Liver (tissue), 9 donors: ENCODE measurements around the gene DAO. TPM values are rescaled to one million over a fixed set of nuclear protein-coding genes. Genes with fewer than 3 reads are reported as not detected.

ENCODE experiments used
- DNase-seq: peaks from one replicate; pipeline ENCODE4 v3.0.0-alpha.2; 2017; ENCODE audit warnings: low spot score
- H3K27ac ChIP-seq, 2 donors: one replicate each; pipeline ENCODE4 v1.7.0; 2013; ENCODE audit warnings: inconsistent platforms in 2 of 2, low read length in 2 of 2, control low read depth in 1 of 2, low read depth in 1 of 2, mild to moderate bottlenecking in 1 of 2
- H3K27me3 ChIP-seq, 4 donors: one replicate each; pipeline versions ENCODE4 v1.6.1 to v1.7.0; 2013; ENCODE audit warnings: low read length in 3 of 4, inconsistent platforms in 1 of 4, mild to moderate bottlenecking in 1 of 4, moderate library complexity in 1 of 4; ENCODE audit not compliant: control insufficient read depth in 4 of 4, insufficient read depth in 4 of 4
- H3K36me3 ChIP-seq, 4 donors: one replicate each; pipeline versions ENCODE4 v1.6.1 to v1.7.0; 2013; ENCODE audit warnings: low read length in 3 of 4, mild to moderate bottlenecking in 3 of 4, low read depth in 1 of 4, moderate library complexity in 1 of 4; ENCODE audit not compliant: control insufficient read depth in 4 of 4, insufficient read depth in 3 of 4
- H3K4me1 ChIP-seq, 4 donors: one replicate each; pipeline versions ENCODE4 v1.6.1 to v1.7.0; 2013; ENCODE audit warnings: low read length in 3 of 4, mild to moderate bottlenecking in 3 of 4, moderate library complexity in 1 of 4; ENCODE audit not compliant: control insufficient read depth in 4 of 4, insufficient read depth in 4 of 4
- H3K4me3 ChIP-seq, 3 donors: one replicate each; pipeline versions ENCODE4 v1.6.1 to v1.7.0; 2013; ENCODE audit warnings: low read length in 3 of 3, control low read depth in 1 of 3, low read depth in 1 of 3, mild to moderate bottlenecking in 1 of 3
- H3K9ac ChIP-seq, 2 donors: one replicate each; pipeline ENCODE4 v1.7.0; 2013; ENCODE audit warnings: low read length in 2 of 2, mild to moderate bottlenecking in 2 of 2, moderate library complexity in 2 of 2, control low read depth in 1 of 2, low read depth in 1 of 2
- H3K9me3 ChIP-seq, 4 donors: one replicate each; pipeline versions ENCODE4 v1.6.1 to v1.7.0; 2013; ENCODE audit warnings: low read length in 3 of 4; ENCODE audit not compliant: control insufficient read depth in 4 of 4
- ATF3 ChIP-seq: IDR thresholded peaks from 2 replicates; pipeline ENCODE4 v1.6.1; 2016; ENCODE audit warnings: antibody characterized with exemption
- CTCF ChIP-seq: fragments of 150-350 bp; IDR thresholded peaks from 2 replicates; pipeline ENCODE4 v1.5.1; 2017; ENCODE audit warnings: improper control_type of control experiment, low read depth, low read length; ENCODE audit not compliant: missing input control
- EGR1 ChIP-seq, 2 donors: IDR thresholded peaks; 2 replicates each; pipeline ENCODE4 v1.6.1; 2016 to 2018; ENCODE audit warnings: antibody characterized with exemption in 2 of 2, low read depth in 2 of 2
- FOXA1 ChIP-seq: IDR thresholded peaks from 2 replicates; pipeline ENCODE4 v1.6.1; 2016; ENCODE audit warnings: antibody characterized with exemption
- FOXA2 ChIP-seq: IDR thresholded peaks from 2 replicates; pipeline ENCODE4 v1.6.1; 2016; ENCODE audit warnings: antibody characterized with exemption
- GABPA ChIP-seq, 2 donors: IDR thresholded peaks in 1 of 2; conservative IDR thresholded peaks in 1 of 2; 2 replicates each; pipeline ENCODE4 v1.6.1; 2016; ENCODE audit warnings: antibody characterized with exemption in 2 of 2, mild to moderate bottlenecking in 1 of 2, moderate library complexity in 1 of 2
- HNF4A ChIP-seq, 2 donors: conservative IDR thresholded peaks; 2 replicates each; pipeline ENCODE4 v1.6.1; 2016; ENCODE audit warnings: antibody characterized with exemption in 2 of 2, mild to moderate bottlenecking in 2 of 2
- HNF4G ChIP-seq: IDR thresholded peaks from 2 replicates; pipeline ENCODE4 v1.6.1; 2016; ENCODE audit warnings: antibody characterized with exemption
- JUND ChIP-seq, 2 donors: IDR thresholded peaks; 2 replicates each; pipeline ENCODE4 v1.6.1; 2016; ENCODE audit warnings: antibody characterized with exemption in 2 of 2
- MAX ChIP-seq: IDR thresholded peaks from 2 replicates; pipeline ENCODE4 v1.6.1; 2016; ENCODE audit warnings: antibody characterized with exemption
- NR2F2 ChIP-seq: IDR thresholded peaks from 2 replicates; pipeline ENCODE4 v1.6.1; 2016; ENCODE audit warnings: antibody characterized with exemption
- RAD21 ChIP-seq, 2 donors: IDR thresholded peaks; 2 replicates each; pipeline ENCODE4 v1.6.1; 2016; ENCODE audit warnings: antibody characterized with exemption in 2 of 2, mild to moderate bottlenecking in 2 of 2
- REST ChIP-seq: IDR thresholded peaks from 2 replicates; pipeline ENCODE4 v1.6.1; 2016; ENCODE audit warnings: antibody characterized with exemption, mild to moderate bottlenecking
- RXRA ChIP-seq, 2 donors: IDR thresholded peaks; 2 replicates each; pipeline ENCODE4 v1.6.1; 2017 to 2018; ENCODE audit warnings: antibody characterized with exemption in 2 of 2, mild to moderate bottlenecking in 1 of 2
- SP1 ChIP-seq: IDR thresholded peaks from 2 replicates; pipeline ENCODE4 v1.6.1; 2018; ENCODE audit warnings: antibody characterized with exemption, mild to moderate bottlenecking
- TAF1 ChIP-seq: conservative IDR thresholded peaks from 2 replicates; pipeline ENCODE4 v1.6.1; 2016; ENCODE audit warnings: antibody characterized with exemption, mild to moderate bottlenecking
- YY1 ChIP-seq: IDR thresholded peaks from 2 replicates; pipeline ENCODE4 v1.6.1; 2016; ENCODE audit warnings: antibody characterized with exemption, mild to moderate bottlenecking
- ZBTB33 ChIP-seq: IDR thresholded peaks from 2 replicates; pipeline ENCODE4 v1.6.1; 2016; ENCODE audit warnings: antibody characterized with exemption
- WGBS: extraction: QIAGEN DNeasy Blood & Tissue Kit; methylation state at CpG from one replicate; pipeline ENCODE4 v1.1.7; 2013; 5-methylcytosine and 5-hydroxymethylcytosine counted together
- polyA plus RNA-seq, 2 donors: library from polyadenylated mRNA; stranded (reverse) in 1 of 2; unstranded in 1 of 2; fragments of 200-250 nt in 1 of 2; fragments of >200 nt in 1 of 2; fragmentation: Nextera tagmentation in 1 of 2; extraction: Ambion mirVana in 1 of 2; gene quantifications; one replicate each; pipeline versions ENCODE4 v1.2.1 to v1.2.3, GENCODE V29; 2013 to 2015
- total RNA-seq, 2 donors: library from RNA; depleted of rRNA; stranded (reverse); fragments of >200 nt; gene quantifications; one replicate each; pipeline ENCODE4 v1.2.3, GENCODE V29; 2014
- donor health status: healthy.
- donor health status: healthy.
- donor health status: healthy.
- donor health status: healthy.
- donor health status: healthy.

DAO gene
- total and polyA plus RNA-seq, 4 donors: 0.84 to 51.4 (median 22.9) TPM

- Histone ChIP-seq H3K9me3 (no peaks in the 10 kb centered on the region), H3K27ac (no peak overlapping the region), H3K4me1 (no peaks in the 10 kb centered on the region), H3K4me3 (no peak overlapping the region), H3K27me3 (no peaks in the 10 kb centered on the region), H3K9ac (no peak overlapping the region), H3K36me3 (peaks cover 0 to 52% (median 37%) of the 10 kb centered on the region in 4 donors)
- DNase-seq: no peak
- TF ChIP-seq TAF1 (no peak), JUND (IDR thresholded peaks at IDR 0.05) (no peak), FOXA2 (no peak), ZBTB33 (no peak), SP1 (no peak), NR2F2 (no peak), HNF4G (no peak), MAX (no peak), RXRA (IDR thresholded peaks at IDR 0.05) (no peak), HNF4A (conservative IDR thresholded peaks at IDR 0.05) (no peak), FOXA1 (no peak), GABPA (IDR thresholded peaks at IDR 0.05 in 1 of 2, conservative IDR thresholded peaks at IDR 0.05 in 1 of 2) (no peak), REST (no peak), RAD21 (IDR thresholded peaks at IDR 0.05) (no peak), ATF3 (no peak), EGR1 (IDR thresholded peaks at IDR 0.05; ENCODE audit: low read depth in 2 of 2) (no peak), CTCF (no peak), YY1 (no peak)
- 67% methylated on average over 8 of the region's 8 CpGs for WGBS
Observed at GRCh38 chr12:108896336-108896735, 16.4 kb downstream of the DAO start.
